ENCODE data around the gene OPA3. TPM values are rescaled to one million over a fixed set of nuclear protein-coding genes. Genes with fewer than 3 reads are reported as not detected.

Gene OPA3
- total RNA-seq, 1 experiment from 2014 or later = 11.1 TPM

- no peak for ATAC-seq
- intact Hi-C loops (cut with micrococcal nuclease) = no loop called here
- CTCF ChIA-PET = no interaction called here
Observed at GRCh38 chr19:45581576-45581975, 3.0 kb downstream of the OPA3 start.

More at GRCh38 chr19:45581576-45581975, 3.0 kb downstream of the OPA3 start:
- peaks cover 32% of the 10 kb centered on the region for H3K79me2 ChIP-seq (ENCODE audit: insufficient read depth, low read length)
- DNase-seq (ENCODE audit: low read depth, low spot score) = no peak
- no peak overlapping the region for H3K27ac ChIP-seq (ENCODE audit: low read depth, low read length)
- ChIA-PET RAD21 (ENCODE audit: low non-redundant PET in 1 of 2, low total read pairs in 2 of 2, uncharacterized antibody in 2 of 2, unreplicated experiment in 2 of 2) (interaction anchor here in 1 of 2 experiments (0.5 kb wide), 1 partner anchor 57 kb away, joined by 3 read pairs; no protein-coding TSS in a partner anchor), POLR2A (no interaction called here)
- BruUV-seq (replicated peaks) = no TSS peak
- no peak overlapping the region for H3K4me2 ChIP-seq (ENCODE audit: low read length)
- TF ChIP-seq SRF (IDR thresholded peaks at IDR 0.05; ENCODE audit: low read depth) = no peak
- TF ChIP-seq ZNF274 (IDR thresholded peaks at IDR 0.05; ENCODE audit: low read depth, low read length) = no peak
- TF ChIP-seq RAD21 (IDR thresholded peaks at IDR 0.05; ENCODE audit: low read depth) = no peak
- no peak for TF ChIP-seq CEBPB (IDR thresholded peaks at IDR 0.05; ENCODE audit: low read depth)
- TF ChIP-seq MAX (IDR thresholded peaks at IDR 0.05) = no peak
- no peak for TF ChIP-seq ZFX (IDR thresholded peaks at IDR 0.05)
- TF ChIP-seq JUND (IDR thresholded peaks at IDR 0.05) = no peak
- no peak for TF ChIP-seq YY1 (IDR thresholded peaks at IDR 0.05; ENCODE audit: extremely low read depth, insufficient replicate concordance, low read depth, low read length)
- TF ChIP-seq POLR2A (IDR thresholded peaks at IDR 0.05; ENCODE audit: borderline replicate concordance, extremely low read depth, insufficient read depth, insufficient read length) = no peak
- no peak for TF ChIP-seq EZH2 (IDR thresholded peaks at IDR 0.05)
- TF ChIP-seq ZBTB33 (IDR thresholded peaks at IDR 0.05; ENCODE audit: extremely low read depth, insufficient replicate concordance, low read length) = no peak
- no peak for TF ChIP-seq REST (IDR thresholded peaks at IDR 0.05; ENCODE audit: low read depth)
- TF ChIP-seq, protein P1, sequence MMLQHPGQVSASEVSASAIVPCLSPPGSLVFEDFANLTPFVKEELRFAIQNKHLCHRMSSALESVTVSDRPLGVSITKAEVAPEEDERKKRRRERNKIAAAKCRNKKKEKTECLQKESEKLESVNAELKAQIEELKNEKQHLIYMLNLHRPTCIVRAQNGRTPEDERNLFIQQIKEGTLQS (IDR thresholded peaks at IDR 0.05) = no peak
- TF ChIP-seq EZH2phosphoT487 (IDR thresholded peaks at IDR 0.05; ENCODE audit: borderline replicate concordance) = no peak
- TF ChIP-seq TCF7L2 (IDR thresholded peaks at IDR 0.05; ENCODE audit: borderline replicate concordance, extremely low read depth, insufficient read depth, insufficient read length) = no peak
- no peaks in the 10 kb centered on the region for H3K9me2 ChIP-seq (ENCODE audit: insufficient read depth)
- no peak overlapping the region for H2AFZ ChIP-seq (ENCODE audit: low read depth, low read length, poor library complexity, severe bottlenecking)
- no peaks in the 10 kb centered on the region for H3K27me3 ChIP-seq (ENCODE audit: insufficient read depth, low read length)
- no peak overlapping the region for H3K4me3 ChIP-seq (replicated peaks in 1 of 2; ENCODE audit: low read depth in 1 of 2, low read length in 2 of 2)
- H3K4me1 ChIP-seq (ENCODE audit: control insufficient read depth in 1 of 2, insufficient read depth in 2 of 2, low read length in 2 of 2) = peaks cover 11 to 26% of the 10 kb centered on the region in 2 experiments
- no peak overlapping the region for H3K9ac ChIP-seq (ENCODE audit: low read length)
- H4K20me1 ChIP-seq (ENCODE audit: insufficient read depth) = no peaks in the 10 kb centered on the region
- no peaks in the 10 kb centered on the region for H3K36me3 ChIP-seq (ENCODE audit: control insufficient read depth in 1 of 2, insufficient read depth in 2 of 2, low read length in 2 of 2)
- H3K9me3 ChIP-seq (ENCODE audit: control insufficient read depth in 1 of 2, insufficient read depth in 1 of 2, low read depth in 1 of 2, low read length in 2 of 2) = no peaks in the 10 kb centered on the region
